NCI-H345 (cell line): ENCODE results near the gene GRID2.
"Not testable (repeated sequence)": the region's sequence is repeated elsewhere in the genome, so short reads cannot be mapped to it uniquely, and the experiment has no call there.

Experiments
- DNase-seq: peaks from one replicate; lab custom pipeline; 2025; lab: John Stamatoyannopoulos, UW

GRID2 gene

DNA sequence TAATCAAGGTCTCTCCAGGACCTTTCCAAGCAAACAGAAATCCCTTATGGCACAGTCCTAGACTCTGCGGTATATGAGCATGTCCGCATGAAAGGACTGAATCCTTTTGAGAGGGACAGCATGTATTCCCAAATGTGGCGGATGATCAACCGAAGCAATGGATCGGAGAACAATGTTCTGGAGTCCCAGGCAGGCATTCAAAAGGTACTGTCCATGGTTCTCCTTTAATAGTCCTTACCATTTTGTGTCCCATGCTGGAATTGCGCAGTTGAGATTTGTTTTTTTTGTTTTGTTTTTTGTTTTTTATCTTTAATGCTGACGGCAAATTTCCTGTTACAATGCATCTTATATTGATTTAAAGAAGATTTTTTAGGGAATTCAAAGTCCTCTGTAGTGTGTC lies 1211.4 kb downstream of the GRID2 start:
- DNase-seq: no peak

DNA sequence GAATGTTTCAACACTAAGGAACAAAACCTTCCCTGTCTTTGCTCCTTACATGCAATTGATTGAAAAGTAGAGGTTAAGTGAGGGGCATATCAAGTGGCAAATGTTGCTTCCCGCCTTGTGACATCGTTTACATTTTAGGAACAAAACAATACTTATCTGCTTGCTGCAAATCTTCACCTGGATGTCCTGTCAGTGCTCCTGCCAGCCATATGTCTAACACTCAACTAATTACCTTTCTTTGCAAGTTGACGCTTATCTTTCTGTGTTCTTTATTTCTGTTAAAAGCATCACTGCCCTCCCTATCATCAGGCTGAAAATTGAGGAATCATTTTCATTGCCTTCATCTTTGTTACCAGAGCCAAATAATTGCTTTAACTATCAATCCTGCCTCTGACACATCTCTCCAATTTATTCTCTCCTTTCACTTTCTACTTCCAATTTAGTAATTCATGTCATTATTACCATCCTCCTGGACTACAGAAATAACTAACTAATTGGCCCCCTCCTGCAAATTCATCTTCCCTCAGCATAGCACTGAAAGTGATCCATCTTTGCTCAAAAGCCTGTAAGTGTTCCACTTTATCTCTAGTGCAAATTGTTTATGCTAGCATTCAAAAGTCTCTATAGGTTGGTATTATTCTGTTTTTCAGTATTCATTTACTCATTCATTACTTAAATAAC lies 1226.1 kb downstream of the GRID2 start:
- DNase-seq: no peak

DNA sequence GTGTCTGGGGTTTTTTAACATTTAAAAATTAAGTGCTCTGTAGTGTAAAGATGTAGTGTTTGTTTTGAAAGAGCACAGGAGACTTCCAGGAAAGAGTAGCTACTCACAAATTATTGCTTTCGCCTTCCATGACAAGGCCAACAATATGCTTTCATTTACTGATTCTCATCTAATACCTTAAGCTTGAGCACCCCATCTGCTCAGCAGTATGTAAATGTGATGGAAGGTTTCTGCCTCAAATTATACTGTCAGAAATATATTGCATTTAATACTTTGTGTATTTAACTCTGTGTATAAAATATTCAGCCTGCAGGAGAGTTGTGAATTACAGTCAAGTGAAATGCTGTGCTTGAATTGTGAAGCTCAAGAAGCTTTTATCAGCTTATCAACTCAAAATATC lies 1228.5 kb downstream of the GRID2 start:
- no peak for DNase-seq

DNA sequence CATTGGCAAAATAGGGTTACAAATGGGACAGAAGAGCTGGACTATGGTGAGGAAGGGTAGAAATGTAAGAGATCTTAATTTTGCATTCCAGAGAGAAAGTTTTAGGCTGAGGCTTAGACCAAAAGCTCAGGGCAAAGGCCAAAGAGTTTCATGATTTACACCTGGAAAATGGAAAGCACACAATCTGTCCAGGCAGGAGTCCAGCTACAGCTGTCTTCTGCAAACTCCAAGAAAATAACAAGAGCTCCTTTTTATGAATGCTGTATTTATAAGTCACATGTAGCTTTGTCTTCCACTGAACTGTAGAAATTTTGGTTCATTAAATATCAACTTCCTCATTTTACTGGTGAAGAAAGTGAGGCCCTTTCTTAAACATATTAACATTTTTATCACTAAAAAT lies 1236.8 kb downstream of the GRID2 start:
- no peak for DNase-seq

DNA sequence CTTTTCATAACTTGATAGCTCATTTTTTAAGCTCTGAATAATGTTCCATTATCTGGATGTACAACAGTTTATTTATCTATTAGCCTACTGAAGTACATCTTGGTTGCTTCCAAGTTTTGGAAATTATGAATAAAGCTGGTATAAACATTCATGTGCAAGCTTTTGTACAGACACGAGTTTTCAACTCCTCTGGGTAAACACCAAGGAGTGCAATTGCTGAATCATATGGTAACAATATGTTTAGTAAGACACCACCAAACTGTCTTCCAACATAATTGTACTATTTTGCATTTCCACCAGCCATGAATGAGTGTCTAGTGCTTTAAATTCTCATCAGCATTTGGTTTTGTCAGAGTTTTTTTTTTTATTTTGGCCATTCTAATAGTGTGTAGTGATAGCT lies 1258.1 kb downstream of the GRID2 start:
- no peak for DNase-seq

DNA sequence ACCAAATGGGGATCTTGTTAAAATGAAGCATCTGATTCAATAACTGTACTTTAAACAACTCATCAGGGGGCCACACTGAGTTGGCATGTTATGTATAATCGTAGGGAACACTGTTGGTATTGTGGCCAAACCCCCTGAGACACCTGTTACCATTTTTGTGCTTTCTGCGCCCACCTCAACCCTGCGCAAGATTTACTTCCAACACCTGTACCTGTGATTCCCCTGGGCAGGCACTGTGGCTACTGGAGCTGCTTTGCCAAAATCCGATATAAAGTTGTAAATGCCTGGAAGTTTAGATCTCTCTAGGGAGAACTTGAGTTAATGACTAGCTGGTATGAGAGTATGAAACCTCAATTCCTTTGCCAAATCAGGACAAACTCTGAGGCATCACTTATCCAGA lies 1265.0 kb downstream of the GRID2 start:
- DNase-seq: no peak

DNA sequence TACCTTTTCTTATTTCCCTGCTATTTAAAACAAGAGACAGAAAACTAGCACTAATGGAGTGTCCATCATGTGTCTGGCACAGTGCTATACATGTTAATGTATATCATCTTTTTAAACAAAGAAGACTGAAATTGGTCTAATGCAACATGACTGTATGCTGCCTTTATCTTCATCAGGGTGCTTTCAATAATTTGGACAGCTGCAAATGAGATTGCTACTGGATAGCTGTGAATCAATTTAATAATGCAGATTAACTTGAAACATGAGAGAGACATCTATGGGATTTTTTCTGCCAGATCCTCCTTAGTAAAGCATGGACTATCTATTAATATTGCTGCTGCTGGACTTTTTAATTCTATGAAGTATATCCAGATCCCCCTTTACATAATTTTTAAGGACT lies 1269.5 kb downstream of the GRID2 start:
- no peak for DNase-seq

DNA sequence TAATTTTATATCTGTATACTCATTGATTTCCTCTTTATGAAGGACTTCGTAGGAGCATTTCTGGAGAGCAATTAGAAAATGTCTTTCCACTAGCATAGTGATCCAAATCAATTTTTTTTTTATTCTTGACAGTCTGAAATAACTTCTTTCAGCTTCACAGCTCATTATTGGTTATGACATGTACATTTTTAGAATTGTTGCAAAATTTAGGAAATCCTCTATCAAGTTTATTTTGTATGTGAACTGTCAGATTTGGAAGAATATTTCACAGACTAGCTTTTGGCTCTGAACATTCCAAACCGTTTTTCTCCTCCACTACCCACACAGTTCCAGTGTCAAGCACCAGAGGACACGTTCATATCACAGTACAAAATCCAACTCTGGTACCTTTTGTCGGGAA lies 1275.2 kb downstream of the GRID2 start:
- no peak for DNase-seq

DNA sequence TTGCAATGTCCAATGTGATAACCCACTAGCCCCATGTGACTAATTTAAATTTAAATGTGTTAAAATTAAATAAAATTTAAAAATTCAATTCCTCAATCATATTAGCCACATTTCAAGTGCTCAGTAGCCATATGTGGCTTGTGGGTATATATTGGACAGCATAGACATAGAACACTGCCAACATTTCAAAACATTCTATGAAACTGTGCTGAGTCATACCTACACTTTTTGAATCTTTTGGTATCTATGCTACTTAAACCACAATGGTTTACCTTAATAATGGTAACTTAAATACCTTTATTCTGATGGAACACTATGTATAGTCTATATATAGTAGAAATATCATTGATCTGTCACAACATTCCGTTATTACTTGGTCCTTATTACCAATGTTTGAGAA lies 1301.4 kb downstream of the GRID2 start:
- DNase-seq: no peak

DNA sequence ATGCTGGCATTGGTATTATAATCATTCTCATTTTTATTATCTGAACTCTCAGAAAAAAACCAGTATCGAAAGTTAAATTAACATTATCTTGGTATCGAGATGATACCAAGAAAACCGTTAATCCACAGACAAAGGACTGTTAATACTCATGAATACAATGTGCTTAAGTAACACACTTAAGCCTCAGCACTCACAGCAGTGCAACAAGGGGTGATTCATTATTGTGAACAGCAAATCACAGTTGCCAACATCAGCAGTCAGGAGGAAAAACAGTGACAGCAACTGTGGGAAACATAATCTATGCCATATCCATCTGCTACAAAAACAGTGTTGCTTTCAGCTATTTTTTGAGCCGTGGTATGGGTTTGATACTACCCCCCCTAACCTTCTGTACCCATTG lies 1313.8 kb downstream of the GRID2 start:
- DNase-seq: no peak

DNA sequence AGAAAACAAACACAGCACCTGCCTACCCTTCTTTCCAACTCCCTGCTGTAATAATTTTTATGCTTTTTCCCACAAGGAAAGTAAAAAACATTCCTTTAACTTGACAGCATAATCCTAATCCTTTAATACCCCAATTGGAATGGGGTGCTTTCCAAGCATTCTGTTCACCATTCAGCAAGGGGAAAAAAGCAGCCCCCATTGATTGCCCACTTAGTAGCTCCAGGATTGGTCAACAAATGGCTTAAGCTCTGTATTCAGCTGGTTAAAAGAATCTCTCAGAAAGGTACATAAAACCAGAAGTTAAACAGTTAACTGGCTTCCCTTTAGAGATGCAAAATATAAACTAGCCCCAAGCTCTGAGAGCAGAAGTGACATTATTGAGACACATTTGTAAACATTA lies 1330.0 kb downstream of the GRID2 start:
- DNase-seq: no peak

DNA sequence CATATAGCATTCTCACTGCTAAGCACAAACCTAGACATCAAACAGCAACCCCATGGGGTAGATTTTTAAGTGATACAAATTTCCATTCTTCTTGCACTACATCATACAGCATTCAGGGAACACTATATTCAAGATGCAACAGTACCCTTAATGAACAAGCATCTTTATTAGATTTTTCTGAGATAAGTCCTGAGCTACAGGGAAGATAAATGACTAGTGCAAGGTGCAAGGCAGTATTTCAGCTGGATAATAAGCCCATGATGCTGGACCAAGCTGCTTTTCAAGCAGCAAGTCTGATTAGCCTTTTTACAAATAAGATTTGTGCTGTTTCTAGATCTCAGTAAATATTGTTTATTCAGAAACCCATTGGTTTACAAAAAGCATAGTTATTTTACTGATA lies 1332.2 kb downstream of the GRID2 start:
- DNase-seq: no peak

DNA sequence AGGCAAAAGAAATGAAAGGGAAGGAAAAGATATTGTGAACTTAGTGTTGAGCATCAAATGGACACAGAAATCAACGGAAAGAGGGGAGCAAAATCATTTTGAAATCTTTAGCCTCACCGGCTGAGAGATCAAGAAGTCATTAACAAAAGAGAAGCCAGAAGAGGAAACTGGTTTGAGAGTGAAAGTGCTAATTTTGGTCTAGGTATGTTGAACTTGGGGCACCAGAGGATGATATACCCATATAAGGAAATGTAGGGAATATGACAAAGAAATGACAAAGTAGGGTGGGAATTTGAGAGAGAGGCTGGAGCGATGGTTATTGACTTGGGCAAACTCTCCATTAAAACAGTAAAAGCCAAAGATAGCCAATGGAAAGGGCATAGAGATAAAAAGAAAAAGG lies 1341.4 kb downstream of the GRID2 start:
- DNase-seq: no peak

DNA sequence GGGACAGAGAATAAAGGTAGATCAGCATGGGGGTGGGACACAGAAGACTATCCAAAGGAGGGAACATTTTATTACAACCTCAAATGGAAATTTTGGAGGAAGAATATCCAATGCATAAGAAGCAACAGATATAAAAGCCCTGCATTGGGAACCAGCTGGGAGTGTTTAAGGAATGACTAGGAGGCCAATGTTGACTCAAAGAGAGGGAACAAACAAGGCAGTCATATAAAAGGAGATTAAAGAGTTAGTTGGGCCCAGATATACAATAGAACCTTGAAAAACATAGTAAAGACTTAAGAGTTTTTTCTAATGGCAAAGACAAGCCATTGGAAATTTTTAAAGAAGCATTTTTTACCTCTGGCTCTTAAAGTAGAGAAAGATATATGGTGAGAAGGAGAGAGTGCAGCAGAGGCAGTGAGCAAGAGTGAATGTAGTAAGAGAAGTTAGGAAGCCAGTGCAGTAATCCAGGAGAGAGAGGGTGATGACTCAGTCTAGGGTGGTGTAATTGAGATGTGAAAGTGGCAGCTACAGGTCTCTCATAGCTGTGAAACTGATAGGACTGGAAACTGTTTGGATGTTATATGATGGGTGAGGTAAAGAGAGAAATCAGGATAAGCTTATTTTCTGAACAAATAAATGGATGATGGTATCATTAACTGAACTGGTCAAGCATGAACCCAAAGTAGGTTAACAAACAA lies 1342.6 kb downstream of the GRID2 start:
- no peak for DNase-seq

DNA sequence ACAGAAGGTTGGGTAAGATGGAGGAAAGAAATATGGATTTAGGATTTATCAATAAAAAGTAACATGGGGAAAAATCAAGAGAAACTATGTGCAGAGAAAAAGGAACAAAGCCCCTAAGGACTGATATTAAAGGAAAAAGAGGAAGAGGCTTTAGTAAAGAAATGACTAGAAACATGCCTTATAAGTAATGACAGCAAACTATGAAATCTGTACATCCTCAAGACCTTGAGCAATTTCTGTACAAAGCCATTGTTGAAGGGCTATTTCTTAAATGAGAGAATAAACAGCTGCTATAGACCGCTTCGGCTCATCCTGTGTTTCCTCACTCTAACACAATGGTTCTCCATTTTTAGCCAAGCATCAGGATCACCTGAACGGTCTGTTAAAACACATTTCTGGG lies 1344.5 kb downstream of the GRID2 start:
- DNase-seq: no peak

DNA sequence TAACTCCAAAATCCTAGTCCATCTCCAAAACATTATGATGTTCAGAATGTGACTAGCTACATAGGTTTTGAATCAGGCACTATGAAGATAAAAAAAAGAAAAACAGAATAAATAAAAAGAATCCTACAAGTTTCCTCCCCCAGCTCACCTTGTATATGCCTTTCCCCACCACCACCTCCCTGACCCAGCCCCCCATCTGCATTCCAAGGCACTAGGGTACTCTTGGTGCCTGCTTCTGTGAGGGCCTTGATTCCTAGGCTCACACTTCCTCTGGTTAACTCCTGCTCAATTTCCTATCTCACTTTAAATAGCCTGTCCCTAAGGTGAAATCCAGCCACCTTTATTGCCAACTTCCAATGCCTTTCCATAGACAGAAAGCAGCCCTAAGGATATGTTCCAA lies 1346.1 kb downstream of the GRID2 start:
- DNase-seq: no peak

DNA sequence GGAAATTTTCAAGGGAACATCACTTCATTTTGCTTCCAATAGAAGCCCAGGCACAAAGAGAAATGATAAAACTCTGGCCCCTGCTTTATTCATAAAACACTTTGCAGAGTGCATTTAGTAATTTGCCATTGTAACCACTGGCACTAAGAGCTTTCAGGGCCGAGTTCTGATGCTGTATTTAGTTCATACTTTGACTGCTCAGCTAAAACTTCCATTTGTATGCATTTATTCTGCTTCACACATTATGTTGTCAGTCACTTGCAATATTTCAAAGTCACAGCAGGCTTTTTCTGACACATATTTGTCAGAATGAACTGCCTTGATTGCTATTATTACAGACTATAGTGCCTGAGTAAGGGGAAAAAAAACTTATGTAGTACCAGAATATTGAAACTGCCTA lies 1350.4 kb downstream of the GRID2 start:
- no peak for DNase-seq

DNA sequence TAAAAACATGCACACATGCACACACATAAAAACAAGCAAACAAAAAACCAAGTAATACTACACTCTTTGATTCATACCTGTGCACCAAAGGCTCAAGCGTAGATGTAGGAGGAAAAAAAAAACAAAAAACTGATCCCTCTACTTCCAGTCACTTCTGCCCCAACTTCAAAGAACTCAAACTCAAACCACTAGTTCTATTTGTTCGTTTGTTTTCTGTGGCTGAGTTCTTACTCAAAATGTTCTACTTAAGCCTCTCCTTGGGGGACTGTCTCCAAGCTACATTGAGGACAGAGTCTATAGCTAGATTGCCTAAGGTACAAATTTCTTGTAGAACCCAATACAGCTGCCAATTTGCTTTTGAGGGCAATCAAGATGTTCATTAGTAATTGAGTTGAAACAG lies 1353.8 kb downstream of the GRID2 start:
- no peak for DNase-seq

DNA sequence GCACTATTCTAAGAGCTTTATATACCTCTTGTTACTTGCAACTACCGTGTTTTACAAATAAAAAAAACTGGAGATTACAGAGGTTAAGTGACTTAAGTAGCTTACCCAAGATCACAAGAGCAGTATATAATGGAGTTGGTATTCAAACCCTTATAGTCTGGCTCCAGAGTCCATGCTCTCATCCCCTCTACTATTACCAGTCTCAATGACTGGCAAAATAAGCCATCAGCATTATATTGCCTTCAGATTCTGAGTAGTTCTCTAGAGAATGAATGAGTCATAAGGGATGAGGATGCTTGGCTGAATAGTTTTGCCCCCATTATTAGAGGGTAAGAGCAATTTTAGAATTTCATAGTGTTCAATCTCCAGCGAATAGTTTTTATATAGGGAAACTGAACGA lies 1354.7 kb downstream of the GRID2 start:
- DNase-seq: no peak

DNA sequence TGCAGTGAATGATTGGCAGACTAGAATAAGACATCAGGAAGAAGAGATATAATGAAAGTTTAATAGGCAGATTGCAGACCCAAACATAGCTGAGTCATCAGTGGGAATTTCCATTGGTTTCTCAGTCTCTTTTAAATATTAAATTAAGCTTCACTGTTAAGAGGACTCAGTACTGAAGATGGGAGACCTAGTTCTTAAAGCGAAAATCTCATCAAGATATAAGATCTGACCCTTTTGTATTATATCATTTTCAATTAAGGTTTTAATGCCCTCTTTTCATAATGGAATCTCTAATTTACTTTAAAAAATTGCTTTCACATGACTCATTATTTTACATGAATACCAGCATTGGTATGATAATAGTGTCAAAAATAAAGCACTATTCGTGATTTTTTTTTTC lies 1355.9 kb downstream of the GRID2 start:
- no peak for DNase-seq

DNA sequence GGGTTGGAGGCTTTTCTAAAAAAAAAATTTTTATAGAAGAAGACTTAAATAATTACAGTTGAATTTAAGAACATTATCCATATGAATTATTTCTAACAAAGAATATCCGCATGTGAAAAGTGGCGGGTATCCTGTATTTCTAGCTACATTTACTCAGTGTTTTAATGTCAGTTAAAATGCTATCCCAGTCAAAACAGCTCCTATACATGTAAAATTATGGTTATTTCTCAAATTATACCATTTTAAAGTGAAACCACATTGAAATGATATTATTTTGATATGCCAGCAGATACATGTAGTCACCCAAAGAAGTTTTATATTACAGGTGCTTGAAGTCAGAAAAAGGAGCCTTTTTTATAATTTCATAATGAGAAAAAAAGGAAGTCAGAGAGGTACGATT lies 1356.3 kb downstream of the GRID2 start:
- no peak for DNase-seq

DNA sequence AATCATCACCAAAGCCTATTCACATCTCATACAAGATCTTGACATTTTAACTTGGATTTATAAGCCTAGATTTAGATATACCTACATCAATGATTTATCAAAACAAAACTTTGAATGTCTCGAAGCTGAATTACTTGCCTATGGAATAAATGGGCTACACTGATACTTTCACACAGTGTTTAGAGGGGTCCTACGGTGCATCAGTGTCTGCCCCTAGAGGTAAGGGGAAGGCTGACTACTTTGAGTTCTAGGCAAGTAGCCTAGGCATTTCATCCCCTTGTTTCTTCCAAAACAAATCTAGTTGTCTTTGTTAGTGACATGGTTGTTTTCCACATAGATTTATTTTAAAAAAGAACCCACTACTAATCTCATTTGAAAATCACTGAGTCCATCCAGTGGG lies 1366.7 kb downstream of the GRID2 start:
- no peak for DNase-seq

DNA sequence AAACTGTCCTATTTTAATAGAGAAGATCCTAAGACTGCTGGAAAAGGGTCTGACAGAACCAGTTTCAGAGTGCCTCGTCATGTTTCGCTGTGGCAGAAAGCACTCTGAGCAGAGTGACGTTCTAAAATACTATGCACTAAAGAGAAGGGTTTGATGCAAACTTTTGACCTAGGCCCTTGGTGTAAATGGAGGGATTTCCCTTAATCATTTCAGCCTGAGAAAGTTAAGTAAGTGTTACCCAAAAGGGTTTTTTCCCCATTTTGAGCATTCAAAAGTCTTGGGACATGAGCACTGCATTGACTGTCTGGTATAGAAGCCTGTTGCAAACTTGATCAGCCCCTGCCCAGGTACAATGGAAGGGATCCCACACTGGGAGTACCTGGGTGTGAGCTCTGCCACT lies 1367.3 kb downstream of the GRID2 start:
- DNase-seq: no peak

DNA sequence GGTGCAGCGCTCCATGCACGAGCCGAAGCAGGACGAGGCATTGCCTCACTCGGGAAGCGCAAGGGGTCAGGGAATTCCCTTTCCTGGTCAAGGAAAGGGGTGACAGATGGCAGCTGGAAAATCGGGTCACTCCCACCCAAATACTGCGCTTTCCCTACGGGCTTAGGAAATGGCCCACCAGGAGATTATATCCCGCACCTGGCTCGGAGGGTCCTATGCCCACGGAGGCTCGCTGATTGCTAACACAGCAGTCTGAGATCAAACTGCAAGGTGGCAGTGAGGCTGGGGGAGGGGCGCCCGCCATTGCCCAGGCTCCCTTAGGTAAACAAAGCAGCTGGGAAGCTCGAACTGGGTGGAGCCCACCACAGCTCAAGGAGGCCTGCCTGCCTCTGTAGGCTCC lies 1373.2 kb downstream of the GRID2 start:
- DNase-seq: not testable (repeated sequence)
